ENCODE results near the gene HTD2. TPM values are rescaled to one million over a fixed set of nuclear protein-coding genes. Genes with fewer than 3 reads are reported as not detected.
"Not testable (repeated sequence)": the region's sequence is repeated elsewhere in the genome, so short reads cannot be mapped to it uniquely, and the experiment has no call there.

The HTD2 gene
- total RNA-seq, 1 donor = 8.5 TPM

DNA sequence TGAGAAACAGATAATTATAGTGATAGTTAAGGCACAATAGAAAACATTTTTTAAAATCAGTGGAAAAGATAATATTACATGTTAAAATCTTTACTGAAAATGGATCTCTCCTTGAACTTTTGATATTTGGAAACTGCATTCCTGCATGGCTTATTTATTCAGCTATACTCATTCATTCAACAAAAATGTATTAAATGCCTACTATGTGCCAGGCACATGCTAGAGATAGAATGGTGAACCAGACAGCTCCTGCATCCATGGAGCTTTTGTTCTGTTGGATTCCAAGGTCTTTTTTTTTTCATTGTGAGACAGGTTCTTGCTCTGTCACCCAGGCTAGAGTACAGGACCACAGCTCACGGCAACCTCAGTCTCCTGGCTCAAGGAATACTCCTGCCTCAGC lies 30.9 kb downstream of the HTD2 start:
- no peak for DNase-seq (ENCODE audit: low read depth)
- TF ChIP-seq, protein P1, sequence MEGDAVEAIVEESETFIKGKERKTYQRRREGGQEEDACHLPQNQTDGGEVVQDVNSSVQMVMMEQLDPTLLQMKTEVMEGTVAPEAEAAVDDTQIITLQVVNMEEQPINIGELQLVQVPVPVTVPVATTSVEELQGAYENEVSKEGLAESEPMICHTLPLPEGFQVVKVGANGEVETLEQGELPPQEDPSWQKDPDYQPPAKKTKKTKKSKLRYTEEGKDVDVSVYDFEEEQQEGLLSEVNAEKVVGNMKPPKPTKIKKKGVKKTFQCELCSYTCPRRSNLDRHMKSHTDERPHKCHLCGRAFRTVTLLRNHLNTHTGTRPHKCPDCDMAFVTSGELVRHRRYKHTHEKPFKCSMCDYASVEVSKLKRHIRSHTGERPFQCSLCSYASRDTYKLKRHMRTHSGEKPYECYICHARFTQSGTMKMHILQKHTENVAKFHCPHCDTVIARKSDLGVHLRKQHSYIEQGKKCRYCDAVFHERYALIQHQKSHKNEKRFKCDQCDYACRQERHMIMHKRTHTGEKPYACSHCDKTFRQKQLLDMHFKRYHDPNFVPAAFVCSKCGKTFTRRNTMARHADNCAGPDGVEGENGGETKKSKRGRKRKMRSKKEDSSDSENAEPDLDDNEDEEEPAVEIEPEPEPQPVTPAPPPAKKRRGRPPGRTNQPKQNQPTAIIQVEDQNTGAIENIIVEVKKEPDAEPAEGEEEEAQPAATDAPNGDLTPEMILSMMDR (IDR thresholded peaks at IDR 0.05; ENCODE audit: insufficient read depth, low read length) = no peak
- H3K4me3 ChIP-seq (ENCODE audit: low read depth, low read length) = no peak overlapping the region

DNA sequence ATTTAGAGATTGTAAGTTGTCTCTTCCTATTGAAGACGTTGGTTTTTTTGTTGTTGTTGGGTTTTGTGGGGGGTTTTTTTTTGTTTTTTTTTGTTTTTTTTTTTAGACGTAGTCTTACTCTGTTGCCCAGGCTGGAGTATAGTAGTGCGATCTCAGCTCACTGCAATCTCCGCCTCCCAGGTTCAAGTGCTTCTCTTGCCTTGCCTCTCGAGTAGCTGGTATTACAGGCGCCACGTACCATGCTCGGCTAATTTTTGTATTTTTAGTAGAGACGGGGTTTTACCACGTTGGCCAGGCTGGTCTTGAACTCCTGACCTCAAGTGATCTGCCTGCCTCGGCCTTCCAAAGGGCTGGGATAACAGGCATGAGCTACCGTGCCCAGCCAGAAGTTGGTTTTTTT lies 32.8 kb downstream of the HTD2 start:
- not testable (repeated sequence) for DNase-seq (ENCODE audit: low read depth); H3K4me3 ChIP-seq (ENCODE audit: low read depth, low read length)

DNA sequence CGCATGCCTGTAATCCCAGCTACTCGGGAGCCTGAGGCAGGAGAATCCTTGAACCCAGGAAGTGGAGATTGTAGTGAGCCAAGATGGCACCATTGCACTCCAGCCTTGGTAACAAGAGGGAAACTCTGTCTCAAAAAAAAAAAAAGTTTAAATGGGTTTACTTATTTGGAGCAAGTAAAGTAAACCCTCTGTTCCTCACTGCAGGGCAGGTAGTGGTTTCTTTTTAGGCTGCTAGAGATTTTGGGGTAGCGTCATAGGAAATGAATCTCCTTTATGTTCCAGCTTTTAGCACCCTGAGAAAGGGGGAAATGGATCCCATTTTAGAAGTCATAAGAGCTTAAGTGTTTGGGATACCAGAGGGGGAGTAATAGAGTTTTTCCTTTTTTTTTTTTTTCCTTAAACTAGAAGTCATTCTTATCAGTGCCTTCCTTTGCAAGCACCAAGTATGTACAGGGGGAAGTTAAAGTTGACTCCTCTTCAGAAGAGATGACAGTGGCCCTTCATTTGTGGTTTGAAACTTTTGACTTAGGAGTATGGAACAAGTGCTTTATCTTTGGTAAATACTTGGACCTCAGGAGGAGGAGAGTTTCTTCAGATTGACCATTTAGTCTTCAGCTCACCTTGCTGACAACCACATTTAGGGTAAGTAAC lies 34.4 kb downstream of the HTD2 start:
- no peak for DNase-seq (ENCODE audit: low read depth)
- TF ChIP-seq, protein P1 (IDR thresholded peaks at IDR 0.05; ENCODE audit: insufficient read depth, low read length) = no peak
- H3K4me3 ChIP-seq (ENCODE audit: low read depth, low read length) = no peak overlapping the region

DNA sequence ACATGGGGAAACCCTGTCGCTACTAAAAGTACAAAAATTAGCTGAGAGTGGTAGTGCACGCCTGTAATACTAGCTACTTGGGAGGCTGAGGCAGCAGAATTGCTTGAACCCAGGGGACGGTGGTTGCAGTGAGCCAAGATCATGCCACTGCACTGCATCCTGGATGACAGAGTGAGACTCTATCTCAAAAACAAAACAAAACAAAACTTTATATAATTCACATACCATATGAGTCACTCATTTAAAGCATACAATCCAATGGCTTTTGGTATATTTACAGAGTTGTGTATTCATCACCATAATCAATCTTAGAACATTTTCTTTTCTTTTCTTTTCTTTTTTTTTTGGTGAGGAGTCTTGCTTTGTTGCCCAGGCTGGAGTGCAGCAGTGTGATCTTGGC lies 35.1 kb downstream of the HTD2 start:
- no peak overlapping the region for H3K4me3 ChIP-seq (ENCODE audit: low read depth, low read length)
- TF ChIP-seq, protein P1 (IDR thresholded peaks at IDR 0.05; ENCODE audit: insufficient read depth, low read length) = no peak
- DNase-seq (ENCODE audit: low read depth) = peak; percentile 29

DNA sequence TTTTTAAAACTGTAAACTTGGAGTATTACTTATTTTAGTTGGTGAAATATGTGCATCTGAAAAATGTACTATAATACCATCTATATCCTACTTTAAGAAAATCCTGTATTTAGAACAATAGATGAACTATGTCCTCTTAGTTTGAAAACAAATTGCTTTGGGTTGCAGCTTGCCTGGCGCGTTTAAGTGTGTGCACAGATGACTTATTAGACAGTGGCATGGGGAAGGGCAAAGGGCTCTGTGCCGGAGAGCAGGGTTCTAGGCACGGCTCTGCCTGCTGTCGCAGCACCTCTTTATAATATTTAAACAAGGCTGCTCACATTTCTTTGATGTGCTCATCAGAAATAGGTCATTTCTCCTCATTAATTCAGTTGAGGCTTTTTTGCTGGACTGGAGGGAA lies 36.4 kb downstream of the HTD2 start:
- no peak overlapping the region for H3K4me3 ChIP-seq (ENCODE audit: low read depth, low read length)
- no peak for DNase-seq (ENCODE audit: low read depth)
- TF ChIP-seq, protein P1 (IDR thresholded peaks at IDR 0.05; ENCODE audit: insufficient read depth, low read length) = no peak

DNA sequence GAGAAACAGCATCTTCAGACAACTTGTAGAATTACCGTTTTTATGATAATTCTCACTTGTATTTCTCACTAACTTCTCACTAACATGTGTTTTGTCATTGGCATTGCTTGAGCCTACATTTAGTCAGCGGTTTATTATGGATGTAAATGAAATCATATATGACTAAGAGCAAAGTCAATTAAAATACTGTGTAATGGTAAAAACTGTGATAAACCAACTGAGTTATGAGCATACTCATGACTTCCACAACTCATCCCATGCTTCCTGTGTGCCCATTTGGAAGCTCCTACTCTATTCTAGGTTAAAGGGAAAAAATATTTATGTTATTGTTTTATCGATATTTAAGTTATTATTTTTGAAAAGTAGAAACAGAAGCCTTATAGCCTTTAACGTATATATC lies 39.1 kb downstream of the HTD2 start:
- DNase-seq (ENCODE audit: low read depth) = no peak
- H3K4me3 ChIP-seq (ENCODE audit: low read depth, low read length) = no peak overlapping the region
- TF ChIP-seq, protein P1 (IDR thresholded peaks at IDR 0.05; ENCODE audit: insufficient read depth, low read length) = no peak

DNA sequence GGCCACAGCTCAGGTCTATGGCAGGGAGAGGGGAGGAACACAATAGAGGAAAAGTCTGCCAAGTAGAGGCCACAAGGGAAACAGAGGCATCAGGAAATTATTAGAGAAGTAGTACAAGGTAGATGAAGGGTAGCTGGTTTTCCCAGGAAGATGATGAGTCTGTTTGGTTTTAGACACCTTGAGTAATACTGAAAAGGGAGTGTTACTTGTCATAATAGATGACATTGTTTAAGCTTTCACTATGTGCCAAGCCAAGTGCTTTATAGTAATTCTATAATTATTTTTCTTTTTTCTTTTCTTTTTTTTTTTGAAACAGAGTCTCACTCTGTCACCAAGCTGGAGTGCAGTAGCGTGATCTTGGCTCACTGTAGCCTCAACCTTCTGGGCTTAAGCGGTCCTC lies 40.0 kb downstream of the HTD2 start:
- TF ChIP-seq, protein P1 (IDR thresholded peaks at IDR 0.05; ENCODE audit: insufficient read depth, low read length) = no peak
- no peak for DNase-seq (ENCODE audit: low read depth)
- no peak overlapping the region for H3K4me3 ChIP-seq (ENCODE audit: low read depth, low read length)

Measured in fibroblast of the aortic adventitia (primary cell).